ENCODE data around the gene DUOX1. TPM values are rescaled to one million over a fixed set of nuclear protein-coding genes. Genes with fewer than 3 reads are reported as not detected.
A peak's percentile ranks its signal among the peaks of the same experiment; 100 is the strongest.

The DUOX1 gene
- total RNA-seq, 1 donor from 2014 or later = 0.07 TPM

GRCh38 chr15:45162771-45163507, 33.1 kb downstream of the DUOX1 start:
- Mint-ChIP-seq H3K27me3 (ENCODE audit: low read depth, unreplicated experiment) (peaks cover 2% of the 10 kb centered on the region), H3K4me3 (ENCODE audit: unreplicated experiment) (no peak overlapping the region), H3K27ac (ENCODE audit: unreplicated experiment) (peak overlapping the region; percentile 84), H3K9me3 (ENCODE audit: unreplicated experiment) (no peaks in the 10 kb centered on the region), H3K36me3 (ENCODE audit: low read depth, unreplicated experiment) (no peaks in the 10 kb centered on the region), H3K4me1 (ENCODE audit: low read depth, unreplicated experiment) (peaks cover 14% of the 10 kb centered on the region)
- H3K4me1 ChIP-seq (ENCODE audit: insufficient read depth, low read length) = peaks cover 22% of the 10 kb centered on the region
- no peaks in the 10 kb centered on the region for H3K79me2 ChIP-seq (ENCODE audit: insufficient read depth, low read length)
- DNase-seq (ENCODE audit: low read depth) (peak; percentile 61), FAIRE-seq (no peak)
- no peak for TF ChIP-seq EZH2 (IDR thresholded peaks at IDR 0.05; ENCODE audit: insufficient read depth, low read length)
- peak; percentile 90 for TF ChIP-seq CTCF (IDR thresholded peaks at IDR 0.05; ENCODE audit: insufficient read depth, low read depth, low read length)
- H4K20me1 ChIP-seq (ENCODE audit: insufficient read depth, low read length) = no peaks in the 10 kb centered on the region
- peak overlapping the region; percentile 37 for H2AFZ ChIP-seq (ENCODE audit: low read depth, low read length)
- H3K9ac ChIP-seq (ENCODE audit: low read length) = peak overlapping the region; percentile 53
- no peaks in the 10 kb centered on the region for H3K27me3 ChIP-seq (ENCODE audit: insufficient read depth, low read length)
- H3K4me2 ChIP-seq (ENCODE audit: low read length) = peak overlapping the region; percentile 59
- H3K9me3 ChIP-seq (ENCODE audit: insufficient read depth, low read depth, low read length) = no peaks in the 10 kb centered on the region
- no peak overlapping the region for H3K4me3 ChIP-seq (ENCODE audit: insufficient read depth, low read depth, low read length)
- no peak overlapping the region for H3K27ac ChIP-seq (ENCODE audit: low read depth, low read length)
- H3K36me3 ChIP-seq (ENCODE audit: insufficient read depth, low read length) = no peaks in the 10 kb centered on the region

- no peak overlapping the region for H3K4me3 Mint-ChIP-seq (ENCODE audit: unreplicated experiment)
Observed at GRCh38 chr15:45163508-45163856, 33.7 kb downstream of the DUOX1 start.

More at GRCh38 chr15:45163508-45163856, 33.7 kb downstream of the DUOX1 start:
- H3K27ac ChIP-seq (ENCODE audit: low read depth, low read length) = no peak overlapping the region
- no peaks in the 10 kb centered on the region for H3K9me3 Mint-ChIP-seq (ENCODE audit: unreplicated experiment)
- peak overlapping the region; percentile 53 for H3K9ac ChIP-seq (ENCODE audit: low read length)
- H3K4me3 ChIP-seq (ENCODE audit: insufficient read depth, low read depth, low read length) = no peak overlapping the region
- H3K27ac Mint-ChIP-seq (ENCODE audit: unreplicated experiment) = no peak overlapping the region
- no peaks in the 10 kb centered on the region for H3K9me3 ChIP-seq (ENCODE audit: insufficient read depth, low read depth, low read length)
- peak overlapping the region; percentile 59 for H3K4me2 ChIP-seq (ENCODE audit: low read length)
- no peaks in the 10 kb centered on the region for H4K20me1 ChIP-seq (ENCODE audit: insufficient read depth, low read length)
- H2AFZ ChIP-seq (ENCODE audit: low read depth, low read length) = no peak overlapping the region
- no peaks in the 10 kb centered on the region for H3K27me3 ChIP-seq (ENCODE audit: insufficient read depth, low read length)
- FAIRE-seq (no peak), DNase-seq (ENCODE audit: low read depth) (no peak)
- H3K36me3 Mint-ChIP-seq (ENCODE audit: low read depth, unreplicated experiment) = no peaks in the 10 kb centered on the region
- TF ChIP-seq EZH2 (IDR thresholded peaks at IDR 0.05; ENCODE audit: insufficient read depth, low read length) = no peak
- TF ChIP-seq CTCF (IDR thresholded peaks at IDR 0.05; ENCODE audit: insufficient read depth, low read depth, low read length) = no peak
- H3K79me2 ChIP-seq (ENCODE audit: insufficient read depth, low read length) = no peaks in the 10 kb centered on the region
- peaks cover 11% of the 10 kb centered on the region for H3K4me1 Mint-ChIP-seq (ENCODE audit: low read depth, unreplicated experiment)
- peaks cover 19% of the 10 kb centered on the region for H3K4me1 ChIP-seq (ENCODE audit: insufficient read depth, low read length)
- H3K36me3 ChIP-seq (ENCODE audit: insufficient read depth, low read length) = no peaks in the 10 kb centered on the region
- no peaks in the 10 kb centered on the region for H3K27me3 Mint-ChIP-seq (ENCODE audit: low read depth, unreplicated experiment)

Data from astrocyte (in vitro differentiated cells and primary cell).